Uterus (tissue), 2 donors: Measurements from ENCODE around the gene NRDE2.

Source experiments
- POLR2A ChIP-seq, 2 donors: fragments of 450-650 bp; IDR thresholded peaks; one replicate each; pipeline ENCODE4 v1.6.1; 2016; ENCODE audit warnings: antibody characterized with exemption in 2 of 2, mild to moderate bottlenecking in 1 of 2, moderate library complexity in 1 of 2
- TF ChIP-seq, protein P1 (sequence below), 4 experiments: fragments of 200-600 bp in 2 of 4; fragments of 450-650 bp in 2 of 4; sonication (generic) in 2 of 4; IDR thresholded peaks; one replicate each; pipeline ENCODE4 v1.5.1; 2016 to 2019; ENCODE audit warnings: antibody characterized with exemption in 4 of 4, mild to moderate bottlenecking in 2 of 4, moderate library complexity in 1 of 4

DNA sequence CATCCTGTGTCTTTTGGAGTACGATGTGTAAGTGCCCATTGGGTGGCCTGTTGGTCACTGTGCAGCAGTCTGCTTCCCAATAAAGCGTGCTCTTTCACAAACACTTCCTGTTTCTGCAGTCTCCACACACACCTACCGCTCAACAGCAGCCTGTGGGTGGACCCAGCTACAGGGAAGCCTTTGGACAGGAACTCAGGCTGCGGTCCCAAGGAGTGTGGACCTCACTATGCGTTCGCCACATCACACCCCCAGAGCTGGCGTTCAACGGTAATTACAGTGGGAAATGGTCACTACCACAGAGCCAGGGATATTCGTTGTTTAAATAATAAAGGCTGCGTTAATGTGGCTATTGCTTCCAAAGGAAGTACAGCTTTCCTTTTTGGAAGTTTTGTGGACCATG lies 59.2 kb downstream of the NRDE2 start:
- TF ChIP-seq, protein P1, sequence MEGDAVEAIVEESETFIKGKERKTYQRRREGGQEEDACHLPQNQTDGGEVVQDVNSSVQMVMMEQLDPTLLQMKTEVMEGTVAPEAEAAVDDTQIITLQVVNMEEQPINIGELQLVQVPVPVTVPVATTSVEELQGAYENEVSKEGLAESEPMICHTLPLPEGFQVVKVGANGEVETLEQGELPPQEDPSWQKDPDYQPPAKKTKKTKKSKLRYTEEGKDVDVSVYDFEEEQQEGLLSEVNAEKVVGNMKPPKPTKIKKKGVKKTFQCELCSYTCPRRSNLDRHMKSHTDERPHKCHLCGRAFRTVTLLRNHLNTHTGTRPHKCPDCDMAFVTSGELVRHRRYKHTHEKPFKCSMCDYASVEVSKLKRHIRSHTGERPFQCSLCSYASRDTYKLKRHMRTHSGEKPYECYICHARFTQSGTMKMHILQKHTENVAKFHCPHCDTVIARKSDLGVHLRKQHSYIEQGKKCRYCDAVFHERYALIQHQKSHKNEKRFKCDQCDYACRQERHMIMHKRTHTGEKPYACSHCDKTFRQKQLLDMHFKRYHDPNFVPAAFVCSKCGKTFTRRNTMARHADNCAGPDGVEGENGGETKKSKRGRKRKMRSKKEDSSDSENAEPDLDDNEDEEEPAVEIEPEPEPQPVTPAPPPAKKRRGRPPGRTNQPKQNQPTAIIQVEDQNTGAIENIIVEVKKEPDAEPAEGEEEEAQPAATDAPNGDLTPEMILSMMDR (IDR thresholded peaks at IDR 0.05), result no peak
- no peak for TF ChIP-seq POLR2A (IDR thresholded peaks at IDR 0.05)
